RWPE2 (cell line): Measurements from ENCODE around the gene SRL.

Experiments used
- ATAC-seq: fragments of 200-7000 bp; cut with Tn5 transposase; 3 replicates; pipeline ENCODE4 v1.9.1; 2021; ENCODE audit warnings: low read depth
- DNase-seq: peaks from one replicate; pipeline ENCODE4 v3.0.0-alpha.2; 2020; ENCODE audit warnings: low spot score
- H3K27ac ChIP-seq: fragments of 450-650 bp; 2 replicates; pipeline ENCODE4 v1.5.1; 2017; ENCODE audit warnings: mild to moderate bottlenecking; ENCODE audit not compliant: poor library complexity, severe bottlenecking
- H3K27me3 ChIP-seq: fragments of 250-450 bp; sonication (Bioruptor Pico); 2 replicates; pipeline ENCODE4 v1.5.1; 2021; ENCODE audit warnings: mild to moderate bottlenecking, moderate library complexity; ENCODE audit not compliant: insufficient read depth, poor library complexity, severe bottlenecking
- H3K36me3 ChIP-seq: fragments of 250-450 bp; sonication (Bioruptor Pico); 2 replicates; pipeline ENCODE4 v1.5.1; 2020; ENCODE audit warnings: low read depth, mild to moderate bottlenecking, moderate library complexity
- H3K4me1 ChIP-seq: fragments of 250-450 bp; sonication (Bioruptor Pico); 2 replicates; pipeline ENCODE4 v1.5.1; 2021; ENCODE audit warnings: mild to moderate bottlenecking, moderate library complexity; ENCODE audit not compliant: insufficient read depth, poor library complexity, severe bottlenecking
- H3K4me3 ChIP-seq: fragments of 250-450 bp; sonication (Bioruptor Pico); 2 replicates; pipeline ENCODE4 v1.5.1; 2021; ENCODE audit warnings: mild to moderate bottlenecking, moderate library complexity; ENCODE audit not compliant: severe bottlenecking
- H3K9me3 ChIP-seq: fragments of 250-450 bp; sonication (Bioruptor Pico); 2 replicates; pipeline ENCODE4 v1.5.1; 2021; ENCODE audit warnings: mild to moderate bottlenecking, moderate library complexity; ENCODE audit not compliant: severe bottlenecking
- TF ChIP-seq, protein P1 (sequence below): fragments of 450-650 bp; IDR thresholded peaks from one replicate; pipeline ENCODE4 v1.5.1; 2017; ENCODE audit warnings: mild to moderate bottlenecking, moderate library complexity; ENCODE audit not compliant: poor library complexity, severe bottlenecking

SRL gene

DNA sequence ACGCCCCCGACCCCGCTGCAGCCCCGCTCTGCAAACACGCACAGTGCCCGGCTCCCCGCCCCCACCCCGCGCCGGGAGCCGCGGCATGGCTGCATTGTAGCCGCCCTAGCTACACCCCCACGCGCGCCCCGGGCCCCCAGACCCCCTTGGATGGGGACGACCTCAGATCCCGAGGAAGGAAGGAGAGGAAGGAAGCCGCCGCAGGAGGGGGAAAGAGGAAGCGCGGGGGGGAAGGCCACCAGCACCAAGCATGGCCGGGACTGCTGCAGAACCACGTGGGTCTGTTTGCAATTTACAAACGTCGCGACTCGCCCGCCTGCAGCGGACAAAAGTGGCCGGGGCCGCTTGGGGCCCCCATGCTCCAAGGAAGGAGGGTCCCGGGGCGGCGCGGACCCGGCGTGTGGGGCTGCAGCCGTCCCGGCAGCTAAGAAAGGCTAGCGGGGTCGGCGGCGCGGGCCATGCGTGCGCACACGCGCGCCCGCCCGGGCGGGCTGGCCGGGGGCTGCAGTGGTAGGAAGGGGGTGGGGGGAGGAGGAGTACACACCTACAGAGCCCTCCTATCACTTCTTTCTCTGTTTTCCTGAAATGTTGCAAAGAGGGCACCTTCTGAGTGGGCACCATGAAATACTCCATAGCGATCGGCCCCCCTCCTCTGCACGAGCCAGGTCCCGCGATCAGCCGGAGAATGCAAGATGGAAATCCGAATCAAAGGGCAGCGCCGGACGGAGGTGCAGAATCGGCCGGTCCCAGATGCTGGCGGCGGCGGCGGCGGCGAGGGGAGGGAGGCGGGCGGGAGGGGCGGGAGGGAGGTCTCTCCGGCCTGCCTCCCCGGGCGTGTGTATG is 30.5 kb upstream of the SRL start:
- H3K36me3 ChIP-seq, result no peaks in the 10 kb centered on the region
- H3K27me3 ChIP-seq, result no peaks in the 10 kb centered on the region
- peak overlapping the region; percentile 80 for H3K27ac ChIP-seq
- TF ChIP-seq, protein P1, sequence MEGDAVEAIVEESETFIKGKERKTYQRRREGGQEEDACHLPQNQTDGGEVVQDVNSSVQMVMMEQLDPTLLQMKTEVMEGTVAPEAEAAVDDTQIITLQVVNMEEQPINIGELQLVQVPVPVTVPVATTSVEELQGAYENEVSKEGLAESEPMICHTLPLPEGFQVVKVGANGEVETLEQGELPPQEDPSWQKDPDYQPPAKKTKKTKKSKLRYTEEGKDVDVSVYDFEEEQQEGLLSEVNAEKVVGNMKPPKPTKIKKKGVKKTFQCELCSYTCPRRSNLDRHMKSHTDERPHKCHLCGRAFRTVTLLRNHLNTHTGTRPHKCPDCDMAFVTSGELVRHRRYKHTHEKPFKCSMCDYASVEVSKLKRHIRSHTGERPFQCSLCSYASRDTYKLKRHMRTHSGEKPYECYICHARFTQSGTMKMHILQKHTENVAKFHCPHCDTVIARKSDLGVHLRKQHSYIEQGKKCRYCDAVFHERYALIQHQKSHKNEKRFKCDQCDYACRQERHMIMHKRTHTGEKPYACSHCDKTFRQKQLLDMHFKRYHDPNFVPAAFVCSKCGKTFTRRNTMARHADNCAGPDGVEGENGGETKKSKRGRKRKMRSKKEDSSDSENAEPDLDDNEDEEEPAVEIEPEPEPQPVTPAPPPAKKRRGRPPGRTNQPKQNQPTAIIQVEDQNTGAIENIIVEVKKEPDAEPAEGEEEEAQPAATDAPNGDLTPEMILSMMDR, result no peak
- ATAC-seq, result no peak
- H3K4me3 ChIP-seq, result peak overlapping the region; percentile 59
- no peaks in the 10 kb centered on the region for H3K4me1 ChIP-seq
- no peaks in the 10 kb centered on the region for H3K9me3 ChIP-seq
- DNase-seq, result no peak

DNA sequence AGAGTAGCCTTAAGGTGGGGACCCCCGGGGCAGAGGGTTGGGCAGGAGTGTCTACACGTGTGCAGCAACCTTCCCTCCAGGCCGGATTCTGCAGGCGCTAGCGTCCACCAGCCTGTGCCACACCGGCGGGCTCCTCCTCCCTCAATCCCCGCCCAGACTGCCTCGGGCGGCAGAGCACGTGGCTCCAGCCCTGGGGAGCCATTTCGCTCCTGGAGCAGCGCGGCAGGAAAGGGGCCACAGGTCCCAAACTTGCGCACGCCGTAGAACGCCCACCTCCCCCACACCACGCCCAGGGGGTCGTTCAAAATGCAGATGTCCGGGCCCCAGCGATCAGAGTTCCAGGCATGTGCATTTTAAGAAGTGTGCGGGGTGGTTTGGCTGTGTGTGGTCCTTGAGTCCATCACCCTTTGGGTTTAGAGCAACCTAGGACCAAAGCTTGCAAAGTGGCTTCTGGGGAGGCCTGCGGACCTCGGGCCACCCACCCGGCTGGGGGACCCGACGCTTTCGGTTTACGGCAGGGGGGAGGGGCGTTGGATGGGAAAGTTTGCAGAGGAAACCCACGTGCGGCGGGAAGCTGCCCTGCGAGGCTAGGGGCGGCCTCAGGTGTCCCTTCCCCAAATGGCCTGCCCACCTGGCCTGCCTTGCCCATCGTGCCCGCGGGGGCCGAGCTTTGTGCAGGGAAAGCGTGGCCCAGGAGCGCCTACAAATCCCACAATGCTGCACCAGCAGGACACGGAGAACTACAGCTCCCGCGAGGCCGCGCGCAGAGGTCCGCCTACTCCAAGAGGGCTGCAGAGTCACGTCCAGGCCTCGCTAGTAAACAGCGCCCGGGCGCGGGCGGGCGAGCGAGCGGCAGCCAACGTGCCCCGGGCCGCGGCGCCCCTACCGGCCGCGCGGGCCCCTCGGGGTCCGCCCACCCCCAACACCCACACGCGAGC is 29.6 kb upstream of the SRL start:
- no peaks in the 10 kb centered on the region for H3K27me3 ChIP-seq
- no peaks in the 10 kb centered on the region for H3K4me1 ChIP-seq
- 0 out of 2 replicates have a peak, but pooled peaks cover 3% of the 10 kb centered on the region for H3K36me3 ChIP-seq
- TF ChIP-seq, protein P1, result peak; percentile 42
- peak overlapping the region; percentile 80 for H3K27ac ChIP-seq
- peak; percentile 96 for DNase-seq
- no peaks in the 10 kb centered on the region for H3K9me3 ChIP-seq
- H3K4me3 ChIP-seq, result peak overlapping the region; percentile 59
- peak; percentile 80 for ATAC-seq

DNA sequence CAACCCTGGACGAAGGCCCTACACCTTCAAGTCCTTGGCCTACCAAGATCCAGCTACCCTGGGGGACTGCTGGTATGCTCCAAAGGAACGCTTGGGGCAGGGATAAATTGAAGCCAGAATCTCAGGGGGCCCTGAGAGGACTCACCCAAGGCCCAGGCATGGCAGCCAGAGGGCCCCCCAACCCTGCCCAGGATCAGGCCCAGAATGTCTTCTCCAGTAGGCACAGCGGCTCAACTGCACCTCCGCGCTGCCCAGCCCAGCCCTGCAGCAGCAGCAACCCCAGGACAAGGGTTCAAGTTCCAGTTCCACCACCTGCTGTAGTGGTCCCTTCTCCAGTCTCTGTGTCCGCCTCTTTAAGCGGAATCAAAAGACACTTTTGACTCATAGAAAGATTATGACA is 28.7 kb upstream of the SRL start:
- DNase-seq (no peak), ATAC-seq (no peak)
- Histone ChIP-seq H3K9me3 (no peaks in the 10 kb centered on the region), H3K27ac (peak overlapping the region; percentile 80), H3K4me1 (no peaks in the 10 kb centered on the region), H3K27me3 (no peaks in the 10 kb centered on the region), H3K4me3 (peak overlapping the region; percentile 59), H3K36me3 (0 out of 2 replicates have a peak, but pooled peaks cover 5% of the 10 kb centered on the region)
- TF ChIP-seq, protein P1, result no peak

DNA sequence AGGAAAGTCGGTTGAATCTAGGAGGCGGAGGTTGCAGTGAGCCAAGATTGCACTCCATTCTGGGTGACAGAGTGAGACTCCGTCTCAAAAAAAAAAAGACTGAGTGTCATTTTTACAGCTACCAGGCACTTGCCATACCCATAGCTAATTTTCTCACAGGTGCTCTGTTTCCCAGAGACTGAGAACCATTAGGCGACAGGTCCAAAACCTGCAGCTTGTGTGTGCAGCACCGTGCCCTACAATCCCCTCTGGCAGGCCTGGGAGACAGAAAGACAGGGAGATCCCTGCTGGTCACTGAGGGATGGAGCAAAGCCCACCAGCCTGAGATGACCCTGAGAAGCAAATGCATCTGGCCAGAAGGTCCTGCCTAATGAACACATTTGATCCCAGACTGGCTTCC is 28.2 kb upstream of the SRL start:
- Histone ChIP-seq H3K27me3 (no peaks in the 10 kb centered on the region), H3K36me3 (0 out of 2 replicates have a peak, but pooled peaks cover 5% of the 10 kb centered on the region), H3K27ac (no peak overlapping the region), H3K9me3 (no peaks in the 10 kb centered on the region), H3K4me3 (no peak overlapping the region), H3K4me1 (no peaks in the 10 kb centered on the region)
- no peak for ATAC-seq
- TF ChIP-seq, protein P1, result no peak
- no peak for DNase-seq
